Body of pancreas (tissue), 4 donors: Measurements from ENCODE around the gene CAPN15.

ENCODE experiments used
- POLR2A ChIP-seq, 3 donors: fragments of 450-650 bp; IDR thresholded peaks; one replicate each; pipeline ENCODE4 v1.6.1; 2016; ENCODE audit warnings: antibody characterized with exemption in 3 of 3, mild to moderate bottlenecking in 2 of 3
- TF ChIP-seq, protein P1 (sequence below), 7 experiments: fragments of 450-650 bp in 4 of 7; fragments of 200-600 bp in 3 of 7; sonication (generic) in 3 of 7; IDR thresholded peaks; one replicate each; pipeline ENCODE4 v1.5.1; 2016 to 2019; ENCODE audit warnings: antibody characterized with exemption in 7 of 7

- no peak for TF ChIP-seq POLR2A (IDR thresholded peaks at IDR 0.05)
- TF ChIP-seq, protein P1, sequence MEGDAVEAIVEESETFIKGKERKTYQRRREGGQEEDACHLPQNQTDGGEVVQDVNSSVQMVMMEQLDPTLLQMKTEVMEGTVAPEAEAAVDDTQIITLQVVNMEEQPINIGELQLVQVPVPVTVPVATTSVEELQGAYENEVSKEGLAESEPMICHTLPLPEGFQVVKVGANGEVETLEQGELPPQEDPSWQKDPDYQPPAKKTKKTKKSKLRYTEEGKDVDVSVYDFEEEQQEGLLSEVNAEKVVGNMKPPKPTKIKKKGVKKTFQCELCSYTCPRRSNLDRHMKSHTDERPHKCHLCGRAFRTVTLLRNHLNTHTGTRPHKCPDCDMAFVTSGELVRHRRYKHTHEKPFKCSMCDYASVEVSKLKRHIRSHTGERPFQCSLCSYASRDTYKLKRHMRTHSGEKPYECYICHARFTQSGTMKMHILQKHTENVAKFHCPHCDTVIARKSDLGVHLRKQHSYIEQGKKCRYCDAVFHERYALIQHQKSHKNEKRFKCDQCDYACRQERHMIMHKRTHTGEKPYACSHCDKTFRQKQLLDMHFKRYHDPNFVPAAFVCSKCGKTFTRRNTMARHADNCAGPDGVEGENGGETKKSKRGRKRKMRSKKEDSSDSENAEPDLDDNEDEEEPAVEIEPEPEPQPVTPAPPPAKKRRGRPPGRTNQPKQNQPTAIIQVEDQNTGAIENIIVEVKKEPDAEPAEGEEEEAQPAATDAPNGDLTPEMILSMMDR (IDR thresholded peaks at IDR 0.05), result no peak
These were observed 1.9 kb upstream of the CAPN15 start for GRCh38 chr16:525520-526180.
